IPS-11a (cell line): Measurements from ENCODE around the gene CCR9.
A peak's percentile ranks its signal among the peaks of the same experiment; 100 is the strongest.
"Not testable (repeated sequence)": the region's sequence is repeated elsewhere in the genome, so short reads cannot be mapped to it uniquely, and the experiment has no call there.

Experiments
- H3K4me3 ChIP-seq: one replicate; pipeline ENCODE4 v1.5.1; 2013; ENCODE audit warnings: low read depth, low read length, control low read depth

Gene CCR9, protein sequence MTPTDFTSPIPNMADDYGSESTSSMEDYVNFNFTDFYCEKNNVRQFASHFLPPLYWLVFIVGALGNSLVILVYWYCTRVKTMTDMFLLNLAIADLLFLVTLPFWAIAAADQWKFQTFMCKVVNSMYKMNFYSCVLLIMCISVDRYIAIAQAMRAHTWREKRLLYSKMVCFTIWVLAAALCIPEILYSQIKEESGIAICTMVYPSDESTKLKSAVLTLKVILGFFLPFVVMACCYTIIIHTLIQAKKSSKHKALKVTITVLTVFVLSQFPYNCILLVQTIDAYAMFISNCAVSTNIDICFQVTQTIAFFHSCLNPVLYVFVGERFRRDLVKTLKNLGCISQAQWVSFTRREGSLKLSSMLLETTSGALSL

DNA sequence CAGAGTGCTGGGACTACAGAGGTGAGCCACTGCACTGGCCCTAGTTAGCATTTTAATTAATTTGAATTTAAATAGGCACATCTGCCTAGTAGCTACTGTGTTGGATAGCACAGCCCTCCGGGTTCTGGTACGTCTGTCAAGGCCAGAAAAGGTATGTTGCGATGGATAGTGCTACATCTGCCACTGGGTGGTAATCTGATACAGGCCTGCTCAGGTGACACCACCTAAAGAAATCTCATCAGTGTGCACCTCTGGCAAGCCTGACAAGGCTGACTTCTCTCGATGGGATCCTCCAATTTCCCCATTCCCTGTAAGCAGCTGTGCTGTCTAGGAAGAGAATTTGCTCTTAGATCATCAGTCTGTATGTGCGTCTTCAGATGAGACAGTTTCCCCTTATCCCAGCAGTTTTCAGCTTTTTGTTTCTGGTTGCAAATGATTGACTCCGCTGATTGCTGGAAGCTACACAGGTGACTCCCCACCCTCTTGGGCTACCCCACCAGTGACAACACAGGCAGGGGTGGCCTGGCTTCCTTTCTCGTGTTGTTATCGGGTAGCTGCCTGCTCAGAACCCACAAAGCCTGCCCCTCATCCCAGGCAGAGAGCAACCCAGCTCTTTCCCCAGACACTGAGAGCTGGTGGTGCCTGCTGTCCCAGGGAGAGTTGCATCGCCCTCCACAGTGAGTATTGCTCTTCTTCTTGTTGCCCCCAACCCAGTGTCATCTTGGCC is at the start of gene CCR9:
Gene CCR9 (plus strand): TSS at position 565 of the 727 bp plus-strand sequence. CDS start 8,391 bp downstream, outside the sequence.
- no peak within 1 kb of the TSS for H3K4me3 ChIP-seq

DNA sequence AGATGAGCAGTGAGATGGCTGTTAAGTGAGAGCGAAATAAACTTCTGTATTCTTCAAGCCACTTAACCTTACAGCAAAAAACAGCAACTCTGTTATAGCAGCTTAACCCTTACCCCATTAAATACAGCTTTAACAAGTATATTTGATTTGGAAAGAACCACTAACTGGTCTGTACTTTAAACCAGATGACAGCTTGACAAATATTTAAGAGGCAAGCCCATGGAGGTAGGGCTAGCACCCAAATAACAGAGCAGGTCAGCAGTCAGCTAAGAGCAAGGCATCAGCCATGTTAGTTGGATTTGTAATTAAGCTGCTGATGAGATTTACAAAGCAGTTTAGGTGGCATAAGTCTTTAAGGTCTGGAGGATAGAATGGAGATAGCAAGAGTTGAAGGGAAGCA is 47.9 kb upstream of the CCR9 start:
- H3K4me3 ChIP-seq: no peak overlapping the region

DNA sequence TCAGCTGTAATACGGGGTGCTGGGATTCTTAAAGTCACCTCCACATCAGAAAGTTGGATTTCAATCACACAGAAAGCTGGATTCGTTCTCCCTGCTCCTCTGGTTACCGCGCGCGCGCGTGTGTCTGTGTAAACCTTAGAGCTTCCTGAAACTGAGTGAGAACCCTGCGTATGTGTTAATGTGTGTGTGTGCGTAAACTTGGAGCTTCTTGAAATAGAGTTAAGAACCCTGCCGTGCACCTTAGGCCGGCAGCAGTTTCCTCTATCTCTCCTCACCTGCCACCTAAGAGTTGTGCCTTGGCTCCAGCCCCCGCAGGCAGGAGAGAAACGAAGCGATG is 45.0 kb upstream of the CCR9 start:
- H3K4me3 ChIP-seq: peak overlapping the region; percentile 62

DNA sequence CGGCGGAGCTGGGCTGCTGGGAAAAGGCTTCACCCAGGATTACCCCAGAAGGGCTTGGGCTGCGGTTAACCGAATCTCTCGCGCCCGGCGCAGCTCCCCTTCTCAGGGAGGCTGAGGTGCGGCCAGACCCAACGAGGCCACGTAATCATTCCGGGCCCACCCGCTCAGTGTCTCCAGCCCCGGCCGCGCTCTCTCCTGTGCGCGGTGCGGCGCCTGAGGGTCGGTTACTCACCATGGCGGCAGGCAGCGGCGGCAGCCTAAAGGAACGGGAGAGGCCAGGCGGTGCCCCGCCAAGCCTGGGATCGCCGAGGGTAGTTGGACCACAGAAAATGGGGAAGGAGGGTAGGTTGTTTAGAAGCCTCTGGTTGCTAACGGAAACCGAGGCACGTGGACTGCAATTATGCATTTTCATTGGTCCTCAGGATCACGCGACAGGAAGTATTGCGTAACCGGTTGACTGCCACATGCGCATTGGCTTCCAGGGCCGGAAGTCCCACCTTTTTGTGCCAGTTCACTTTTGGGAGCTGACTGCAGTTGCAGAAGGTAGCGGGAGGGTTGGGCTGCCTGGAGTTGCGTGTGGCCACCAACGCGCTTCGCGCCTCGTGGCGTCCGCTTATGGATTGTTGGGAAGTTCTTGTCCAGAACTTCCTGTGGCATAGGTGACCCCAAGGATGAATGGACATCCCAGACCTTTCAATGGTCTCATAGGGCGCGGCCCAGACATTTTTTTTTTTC is 44.4 kb upstream of the CCR9 start, which contains the start of gene LZTFL1:
Gene LZTFL1 (minus strand): TSS at position 363 of the 735 bp plus-strand sequence. CDS start 128 bp downstream, at position 235.
- peak within 1 kb of the TSS; percentile 62 for H3K4me3 ChIP-seq

DNA sequence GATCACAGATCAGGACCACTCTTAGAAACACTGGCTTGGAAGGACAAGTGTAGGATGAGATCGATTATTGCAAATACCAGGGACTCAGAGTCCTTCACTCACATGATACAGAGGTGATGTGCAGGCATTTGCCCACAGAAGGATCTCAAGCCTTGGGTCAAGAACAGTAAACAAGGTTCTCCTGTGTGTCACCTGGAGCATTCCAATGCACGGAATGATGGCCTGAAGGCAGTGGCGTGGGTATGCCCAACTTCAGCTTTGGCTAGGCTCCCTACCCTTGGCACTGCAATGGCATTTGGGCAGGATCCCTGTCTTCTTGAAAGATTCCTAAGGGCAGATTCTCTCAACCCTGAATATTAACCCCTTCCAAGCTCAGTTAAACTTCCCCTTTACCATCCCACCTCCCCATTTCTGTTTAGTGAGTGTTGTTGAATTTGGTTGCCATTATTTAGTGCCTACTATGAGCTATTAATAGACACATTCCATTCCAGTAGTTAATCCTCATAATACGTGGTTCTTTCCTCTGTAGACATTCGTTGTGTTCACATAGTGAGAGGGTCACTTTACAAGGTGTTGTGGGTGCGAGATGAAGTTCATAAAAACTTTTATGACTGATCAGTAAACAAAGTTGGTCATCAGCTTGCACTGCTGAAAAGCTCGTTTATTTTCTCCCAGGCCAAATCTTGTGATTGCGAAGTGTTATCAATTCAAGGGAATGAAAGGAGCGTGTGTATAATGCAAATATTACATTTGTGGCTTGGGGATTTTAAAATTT is 43.3 kb upstream of the CCR9 start:
- H3K4me3 ChIP-seq: no peak overlapping the region

DNA sequence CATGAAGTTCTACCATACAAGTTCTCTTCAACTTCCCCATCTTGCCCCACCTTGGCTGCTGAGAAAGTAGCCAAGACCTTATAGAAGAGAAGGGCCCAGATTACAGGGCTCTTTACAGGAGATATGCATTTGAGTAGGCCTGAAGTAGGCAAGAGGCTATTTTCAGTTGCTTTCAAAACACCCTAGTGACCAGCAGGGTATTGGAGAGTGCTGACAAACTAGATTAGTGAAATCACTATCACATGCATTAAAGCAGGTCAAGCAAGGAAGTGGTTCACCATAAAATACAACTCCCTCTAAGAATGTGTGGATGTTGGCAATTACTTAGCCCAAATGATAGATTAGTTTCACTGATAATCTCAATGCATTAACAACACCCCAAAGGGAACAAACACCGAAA is 41.7 kb upstream of the CCR9 start:
- no peak overlapping the region for H3K4me3 ChIP-seq

DNA sequence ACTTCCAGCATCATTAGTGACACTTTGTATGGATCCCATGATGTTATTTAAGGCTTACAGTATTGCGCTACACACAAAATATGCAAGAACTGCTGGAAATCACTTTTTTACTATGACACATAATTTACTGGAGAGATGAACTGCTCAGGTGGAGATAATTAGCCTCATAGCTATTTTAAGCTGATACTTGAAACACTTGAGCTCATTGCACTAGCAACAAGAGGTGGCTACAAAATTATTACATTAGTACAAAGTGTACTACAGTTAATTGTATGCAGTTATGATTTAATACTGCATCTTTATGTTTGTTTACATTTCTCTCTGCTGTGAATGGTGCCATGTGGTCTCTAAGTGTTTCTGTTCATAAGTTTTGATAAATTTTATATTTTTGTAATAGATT is 38.0 kb upstream of the CCR9 start:
- H3K4me3 ChIP-seq: no peak overlapping the region

DNA sequence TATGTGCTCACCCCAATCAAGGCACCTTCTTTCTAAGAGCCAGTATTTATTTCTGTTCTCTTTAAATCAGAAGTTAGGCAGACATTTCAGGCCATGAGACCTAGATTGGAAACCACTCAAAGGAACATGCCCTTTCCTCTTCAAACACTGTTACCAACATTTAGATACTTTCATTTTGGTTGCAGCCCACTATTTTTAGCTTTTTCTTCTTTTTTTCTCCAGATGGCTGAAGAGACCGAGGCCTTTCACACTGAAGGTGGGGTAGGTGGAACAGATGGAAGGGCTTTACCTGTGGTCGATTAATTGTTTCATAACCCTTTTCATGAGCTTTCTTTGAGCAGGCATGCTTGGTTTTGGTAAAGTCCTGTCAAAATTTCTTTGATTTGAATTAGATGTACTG is 33.5 kb upstream of the CCR9 start:
- H3K4me3 ChIP-seq: no peak overlapping the region

DNA sequence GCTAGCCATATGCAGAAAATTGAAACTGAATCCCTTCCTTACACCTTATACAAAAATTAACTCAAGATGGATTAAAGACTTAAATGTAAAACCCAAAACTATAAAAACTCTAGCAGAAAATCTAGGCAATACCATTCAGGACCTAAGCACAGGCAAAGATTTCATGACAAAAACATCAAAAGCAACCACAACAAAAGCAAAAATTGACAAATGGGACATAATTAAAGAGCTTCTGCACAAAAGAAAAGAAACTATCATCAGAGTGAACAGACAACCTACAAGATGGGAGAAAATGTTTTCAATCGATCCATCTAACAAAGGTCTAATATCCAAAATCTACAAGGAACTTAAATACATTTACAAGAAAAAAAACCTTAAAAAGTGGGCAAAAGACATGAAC is 30.0 kb upstream of the CCR9 start:
- H3K4me3 ChIP-seq: not testable (repeated sequence)

DNA sequence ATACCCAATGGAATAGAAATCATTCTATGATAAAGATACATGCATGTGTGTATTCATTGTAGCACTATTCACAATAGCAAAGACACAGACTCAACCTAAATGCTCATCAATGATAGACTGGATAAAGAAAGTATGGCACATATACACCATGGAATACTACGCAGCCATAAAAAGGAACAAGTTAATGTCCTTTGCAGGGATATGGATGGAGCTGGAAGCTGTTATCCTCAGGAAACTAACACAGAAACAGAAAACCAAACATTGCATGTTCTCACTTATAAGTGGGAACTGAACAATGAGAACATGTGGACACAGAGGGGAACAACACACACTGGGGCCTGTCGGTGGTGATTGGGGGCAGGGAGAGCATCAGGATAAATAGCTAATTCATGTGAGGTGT is 29.3 kb upstream of the CCR9 start:
- H3K4me3 ChIP-seq: not testable (repeated sequence)

DNA sequence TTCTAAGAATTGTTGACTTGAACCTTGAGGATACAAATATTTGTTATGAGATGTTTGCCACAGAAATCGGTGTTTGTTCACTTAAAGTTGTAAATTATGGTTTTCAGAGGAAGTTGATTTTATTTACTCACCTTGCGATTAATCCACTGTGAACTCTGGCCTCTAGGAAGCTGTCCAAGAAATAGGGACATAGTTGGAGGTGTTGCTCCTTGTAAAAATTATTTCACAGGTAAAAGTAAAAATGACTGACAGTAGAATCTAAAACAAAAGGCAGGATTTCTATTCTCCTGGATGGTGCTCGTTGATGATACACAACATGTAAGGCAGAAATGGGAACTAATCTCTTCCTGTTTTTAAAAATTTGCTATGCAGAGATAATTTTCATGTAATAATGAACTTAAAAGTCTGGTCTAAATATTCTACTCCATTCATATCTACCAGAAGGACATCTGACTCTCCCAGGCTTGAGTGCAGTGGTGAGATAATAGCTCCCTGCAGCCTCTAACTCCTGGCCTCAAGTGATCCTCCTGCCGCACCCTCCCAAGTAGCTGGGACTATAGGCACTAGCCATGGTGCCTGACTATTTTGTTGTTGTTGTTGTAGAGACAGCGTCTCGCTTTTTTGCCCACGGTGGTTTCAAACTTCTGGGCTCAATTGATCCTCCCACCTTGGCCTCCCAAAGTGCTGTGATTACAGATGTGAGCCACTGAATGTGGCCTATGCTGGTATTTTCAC is 27.4 kb upstream of the CCR9 start:
- H3K4me3 ChIP-seq: no peak overlapping the region

DNA sequence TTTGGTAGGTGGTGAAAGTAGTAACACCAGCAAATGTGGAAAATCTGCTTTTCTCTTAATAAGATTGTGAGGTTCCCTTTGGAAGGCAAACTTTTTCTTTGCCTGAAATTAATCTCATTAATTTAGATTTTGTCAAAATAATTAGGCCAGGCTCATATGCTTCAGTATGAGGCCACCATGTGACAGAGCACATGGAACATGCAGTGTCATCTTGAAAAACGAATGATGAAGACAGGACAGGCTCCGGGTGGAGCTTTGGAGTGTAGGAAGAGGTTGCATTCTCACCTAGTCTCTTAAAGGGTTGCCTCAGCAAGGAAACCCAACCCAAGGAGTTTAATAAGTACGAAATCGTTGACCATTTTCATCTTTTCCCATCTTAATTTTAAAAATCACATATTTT is 25.9 kb upstream of the CCR9 start:
- H3K4me3 ChIP-seq: no peak overlapping the region

DNA sequence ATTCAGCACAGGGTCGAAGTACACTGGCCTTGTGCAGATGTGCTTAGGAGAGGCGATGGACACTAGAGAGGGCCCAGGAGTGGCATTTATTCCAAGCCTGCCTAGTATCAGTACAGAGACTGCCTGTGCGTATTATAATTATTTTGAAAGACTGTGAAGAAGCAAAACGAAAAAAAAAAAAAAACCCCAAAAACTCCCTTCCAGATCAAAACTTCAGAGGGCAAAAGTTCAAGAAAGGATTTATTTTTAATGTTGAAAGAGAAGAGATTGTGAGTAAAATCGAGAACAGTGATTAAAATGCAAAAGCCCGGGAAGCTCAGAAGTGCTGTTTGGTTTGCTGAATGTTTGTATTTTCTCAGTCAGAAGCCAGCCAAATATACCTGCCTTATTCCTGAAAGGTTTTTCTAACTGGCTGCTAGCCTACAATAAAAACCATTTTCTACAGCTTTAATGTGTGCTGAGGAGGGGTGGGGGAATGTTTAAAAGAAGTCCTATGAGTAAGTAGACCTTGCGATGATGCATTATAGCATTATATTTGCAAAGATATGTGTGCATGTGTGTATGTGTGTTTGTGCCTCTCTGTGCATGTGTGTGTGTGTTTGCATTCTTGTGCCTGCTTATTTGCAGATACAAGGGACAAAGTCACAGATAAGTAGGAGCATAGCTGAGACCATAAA is 25.2 kb upstream of the CCR9 start:
- no peak overlapping the region for H3K4me3 ChIP-seq

DNA sequence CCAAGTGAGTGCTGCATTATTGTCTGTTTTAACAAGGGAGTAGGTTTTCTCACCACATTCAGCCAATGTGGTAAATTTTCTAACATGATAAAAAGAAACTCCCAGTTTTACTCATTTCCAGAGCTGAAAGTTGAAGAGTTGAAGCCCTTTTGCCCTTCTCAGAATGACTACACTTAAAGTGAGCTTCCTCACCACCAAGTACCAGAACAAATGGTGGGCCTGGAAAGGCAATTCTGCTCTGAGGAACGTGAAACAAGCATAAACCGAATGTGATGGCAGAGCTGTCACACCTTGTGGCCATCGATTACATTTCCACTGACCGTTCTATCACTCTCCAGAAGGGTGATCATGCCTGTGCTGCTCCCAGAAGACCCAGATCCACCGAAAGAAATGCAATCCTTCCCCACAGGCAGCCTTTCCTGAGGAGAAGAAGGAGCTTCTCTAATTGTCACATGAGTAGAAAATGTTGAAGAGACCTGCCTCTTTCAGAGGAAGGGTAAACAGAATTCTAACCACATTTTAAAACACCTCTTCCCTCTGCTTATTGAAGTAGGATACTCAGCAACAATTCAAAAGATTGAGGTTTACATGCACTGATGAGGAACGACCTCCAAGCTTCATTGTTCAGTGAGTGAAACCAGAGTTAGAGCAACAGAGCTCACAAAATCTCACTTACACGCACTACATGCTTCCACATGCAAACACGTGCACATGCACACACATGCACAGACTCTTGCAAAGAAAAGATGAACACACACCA is 21.4 kb upstream of the CCR9 start:
- H3K4me3 ChIP-seq: no peak overlapping the region

DNA sequence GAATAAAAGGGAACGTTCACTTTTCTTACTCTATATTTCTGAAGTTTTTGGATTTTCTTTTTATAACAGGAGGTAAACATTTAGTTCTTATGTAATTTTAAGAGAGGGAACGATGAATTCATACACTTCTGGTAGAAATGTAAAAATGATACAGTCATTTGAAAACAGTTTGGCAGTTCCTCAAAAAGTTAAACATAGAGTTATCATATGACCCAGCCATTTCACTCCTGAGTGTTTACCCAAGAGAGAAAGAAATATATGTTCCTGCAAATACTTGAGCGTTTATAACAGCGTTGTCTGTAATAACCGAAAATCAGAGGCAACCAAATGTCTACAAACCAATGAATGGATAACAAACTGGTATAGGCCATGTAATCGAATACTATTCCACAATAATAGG is 20.8 kb upstream of the CCR9 start:
- no peak overlapping the region for H3K4me3 ChIP-seq

DNA sequence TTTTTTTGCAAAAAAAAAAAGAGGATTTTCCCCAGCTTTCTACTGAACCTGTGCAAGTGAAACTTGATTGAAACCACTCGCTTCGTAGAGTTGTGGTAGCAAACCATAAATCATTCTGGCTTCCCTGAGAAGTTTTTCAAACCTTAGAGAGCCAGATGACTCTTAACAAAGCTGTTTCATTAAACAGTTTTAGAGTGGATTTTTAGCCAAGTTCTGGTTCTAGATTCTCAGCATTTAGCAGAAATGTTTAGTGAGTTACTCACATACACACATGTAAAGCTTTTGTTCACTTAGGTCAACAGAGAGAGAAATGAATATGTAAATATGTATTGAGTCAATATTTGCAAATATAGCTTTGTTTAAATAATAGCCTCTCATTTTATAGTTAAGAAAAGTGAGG is 18.1 kb upstream of the CCR9 start:
- no peak overlapping the region for H3K4me3 ChIP-seq

DNA sequence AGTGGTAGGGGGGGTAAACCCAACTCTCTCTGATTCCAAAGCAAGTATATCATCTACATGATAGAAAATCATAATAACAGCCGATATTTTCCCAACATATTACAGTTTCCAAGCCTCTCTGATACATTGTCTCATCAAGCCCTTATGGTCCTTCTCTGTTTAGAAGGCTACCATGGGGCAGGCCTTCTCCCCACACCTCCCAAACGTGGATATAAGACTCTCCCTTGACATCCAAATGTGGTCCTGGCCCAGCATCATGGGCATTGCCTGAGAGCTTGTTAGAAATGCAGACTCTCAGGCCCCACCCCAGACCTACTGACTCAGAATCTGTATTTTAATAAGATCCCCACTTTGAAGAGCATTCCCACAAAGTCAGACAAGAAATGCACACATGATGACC is 17.7 kb upstream of the CCR9 start:
- H3K4me3 ChIP-seq: no peak overlapping the region

DNA sequence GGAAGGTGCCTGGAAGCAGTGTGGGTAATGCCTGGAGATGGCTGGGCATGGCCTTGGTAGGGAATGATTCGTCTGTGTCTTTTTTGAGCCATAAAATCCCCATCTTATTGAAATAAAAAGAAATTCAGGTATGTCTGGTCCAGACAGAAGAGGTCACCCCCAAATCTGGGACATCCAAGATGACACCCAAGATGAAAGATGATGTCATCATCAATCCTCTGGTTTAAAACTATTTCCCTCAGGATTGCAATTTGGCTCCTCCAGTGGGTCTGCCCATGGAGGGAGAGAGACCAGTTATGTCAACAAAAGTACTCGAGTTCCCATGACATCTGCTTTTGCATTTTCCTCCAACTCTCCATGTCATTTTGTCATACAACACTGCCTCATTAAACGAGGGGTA is 16.7 kb upstream of the CCR9 start:
- no peak overlapping the region for H3K4me3 ChIP-seq

DNA sequence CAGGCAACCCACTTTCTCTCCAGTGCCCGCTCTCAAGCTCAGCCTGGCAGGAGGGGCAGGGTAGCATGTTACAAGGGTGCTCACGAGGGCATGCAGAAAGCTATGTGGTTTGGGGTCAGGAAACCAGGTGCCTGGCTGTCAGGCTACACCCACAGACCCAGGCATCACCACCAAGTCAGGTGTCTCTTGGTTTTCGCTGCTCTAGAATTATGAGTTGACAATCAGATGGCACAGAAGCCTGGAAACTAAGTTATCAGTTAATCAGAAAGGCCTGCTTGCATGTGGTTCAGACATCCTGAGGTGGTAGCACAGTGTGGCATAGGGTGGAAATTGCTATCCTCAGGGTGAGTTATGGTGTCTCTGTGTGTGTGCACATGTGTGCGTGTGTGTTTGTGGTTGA is 16.2 kb upstream of the CCR9 start:
- H3K4me3 ChIP-seq: no peak overlapping the region
